Immature natural killer cell (primary cell): ENCODE results near the gene CPM. TPM values are rescaled to one million over a fixed set of nuclear protein-coding genes. Genes with fewer than 3 reads are reported as not detected.

Experiments used
- DNase-seq, 3 donors: peaks; one replicate each; pipeline ENCODE4 v3.0.0; 2022; ENCODE audit warnings: mixed read lengths in 1 of 3
- H3K27ac Mint-ChIP-seq, 6 donors: one replicate each; pipeline ENCODE4 v1.8.0; 2020; ENCODE audit warnings: mixed read lengths in 6 of 6, mild to moderate bottlenecking in 5 of 6, inconsistent platforms in 4 of 6, moderate library complexity in 3 of 6
- H3K27me3 Mint-ChIP-seq, 3 donors: one replicate each; pipeline ENCODE4 v1.8.0; 2020 to 2021; ENCODE audit warnings: low read depth in 3 of 3, mild to moderate bottlenecking in 3 of 3, mixed read lengths in 3 of 3, moderate library complexity in 3 of 3, inconsistent platforms in 1 of 3
- H3K36me3 Mint-ChIP-seq, 3 donors: one replicate each; pipeline ENCODE4 v1.8.0; 2020; ENCODE audit warnings: mixed read lengths in 3 of 3, inconsistent platforms in 2 of 3, mild to moderate bottlenecking in 2 of 3
- H3K4me1 Mint-ChIP-seq, 2 donors: one replicate each; pipeline ENCODE4 v1.8.0; 2020; ENCODE audit warnings: inconsistent platforms in 2 of 2, mild to moderate bottlenecking in 2 of 2, mixed read lengths in 2 of 2, moderate library complexity in 1 of 2
- H3K4me3 Mint-ChIP-seq, 5 donors: one replicate each; pipeline ENCODE4 v1.8.0; 2020; ENCODE audit warnings: mild to moderate bottlenecking in 5 of 5, mixed read lengths in 5 of 5, inconsistent platforms in 3 of 5, moderate library complexity in 3 of 5
- H3K9me3 Mint-ChIP-seq, 6 donors: one replicate each; pipeline ENCODE4 v1.8.0; 2020; ENCODE audit warnings: mild to moderate bottlenecking in 6 of 6, mixed read lengths in 6 of 6, inconsistent platforms in 4 of 6, moderate library complexity in 3 of 6
- polyA plus RNA-seq, 3 donors: library from polyadenylated mRNA; unstranded; fragments of 300-500 nt; fragmentation: Illumina TruSeq; gene quantifications; one replicate each; pipeline ENCODE4 v1.2.3, GENCODE V29; 2021

CPM gene
- polyA plus RNA-seq, 3 donors from 2014 or later, result 0.06 to 0.69 TPM; not detected in 1

GRCh38 chr12:68963856-68964745, 31.1 kb upstream of the CPM start:
- Mint-ChIP-seq H3K27ac (no peak overlapping the region), H3K4me1 (no peaks in the 10 kb centered on the region), H3K36me3 (no peaks in the 10 kb centered on the region), H3K9me3 (no peaks in the 10 kb centered on the region), H3K27me3 (peaks cover 0 to 3% (median 0%) of the 10 kb centered on the region in 3 donors), H3K4me3 (no peak overlapping the region)
- DNase-seq, result no peak

- H3K36me3 Mint-ChIP-seq, result no peaks in the 10 kb centered on the region
- H3K27ac Mint-ChIP-seq, result no peak overlapping the region
- peaks cover 0 to 3% (median 1%) of the 10 kb centered on the region in 3 donors for H3K27me3 Mint-ChIP-seq
- peaks cover 7 to 9% of the 10 kb centered on the region in 2 donors for H3K4me1 Mint-ChIP-seq
- H3K4me3 Mint-ChIP-seq, result no peak overlapping the region
- no peaks in the 10 kb centered on the region for H3K9me3 Mint-ChIP-seq
- DNase-seq, result no peak
Measured at GRCh38 chr12:68962877-68963855, 30.2 kb upstream of the CPM start.

GRCh38 chr12:68959891-68960464, 27.0 kb upstream of the CPM start:
- DNase-seq, result no peak
- H3K27me3 Mint-ChIP-seq, result peaks cover 0 to 3% (median 3%) of the 10 kb centered on the region in 3 donors
- no peaks in the 10 kb centered on the region for H3K36me3 Mint-ChIP-seq
- H3K27ac Mint-ChIP-seq, result no peak overlapping the region
- no peak overlapping the region for H3K4me3 Mint-ChIP-seq
- no peaks in the 10 kb centered on the region for H3K9me3 Mint-ChIP-seq
- H3K4me1 Mint-ChIP-seq, result peaks cover 8 to 11% of the 10 kb centered on the region in 2 donors

GRCh38 chr12:68959143-68959858, 26.3 kb upstream of the CPM start:
- no peak overlapping the region for H3K4me3 Mint-ChIP-seq
- H3K36me3 Mint-ChIP-seq, result no peaks in the 10 kb centered on the region
- H3K9me3 Mint-ChIP-seq, result no peaks in the 10 kb centered on the region
- peaks cover 0 to 3% (median 3%) of the 10 kb centered on the region in 3 donors for H3K27me3 Mint-ChIP-seq
- H3K27ac Mint-ChIP-seq, result no peak overlapping the region
- H3K4me1 Mint-ChIP-seq, result peaks cover 8 to 11% of the 10 kb centered on the region in 2 donors
- no peak for DNase-seq

GRCh38 chr12:68958322-68958721, 25.4 kb upstream of the CPM start:
- Mint-ChIP-seq H3K4me1 (peaks cover 8 to 11% of the 10 kb centered on the region in 2 donors), H3K9me3 (no peaks in the 10 kb centered on the region), H3K36me3 (no peaks in the 10 kb centered on the region), H3K27ac (no peak overlapping the region), H3K4me3 (peak overlapping the region in 1 of 5 donors; percentile 4), H3K27me3 (peaks cover 0 to 3% (median 0%) of the 10 kb centered on the region in 3 donors)
- no peak for DNase-seq

GRCh38 chr12:68957273-68957672, 24.3 kb upstream of the CPM start:
- no peaks in the 10 kb centered on the region for H3K36me3 Mint-ChIP-seq
- no peak overlapping the region for H3K27ac Mint-ChIP-seq
- H3K4me1 Mint-ChIP-seq, result peaks cover 8 to 11% of the 10 kb centered on the region in 2 donors
- H3K4me3 Mint-ChIP-seq, result no peak overlapping the region
- DNase-seq, result no peak
- H3K27me3 Mint-ChIP-seq, result peaks cover 0 to 3% (median 0%) of the 10 kb centered on the region in 3 donors
- H3K9me3 Mint-ChIP-seq, result no peaks in the 10 kb centered on the region

GRCh38 chr12:68956466-68956865, 23.5 kb upstream of the CPM start:
- peaks cover 8 to 11% of the 10 kb centered on the region in 2 donors for H3K4me1 Mint-ChIP-seq
- no peak for DNase-seq
- H3K4me3 Mint-ChIP-seq, result no peak overlapping the region
- H3K27me3 Mint-ChIP-seq, result peaks cover 0 to 3% (median 0%) of the 10 kb centered on the region in 3 donors
- no peaks in the 10 kb centered on the region for H3K9me3 Mint-ChIP-seq
- no peaks in the 10 kb centered on the region for H3K36me3 Mint-ChIP-seq
- H3K27ac Mint-ChIP-seq, result no peak overlapping the region

- no peak overlapping the region for H3K4me3 Mint-ChIP-seq
- no peaks in the 10 kb centered on the region for H3K9me3 Mint-ChIP-seq
Measured at GRCh38 chr12:68954811-68955210, 21.8 kb upstream of the CPM start.

GRCh38 chr12:68953536-68953935, 20.6 kb upstream of the CPM start:
- no peak for DNase-seq
- no peak overlapping the region for H3K27ac Mint-ChIP-seq
- no peak overlapping the region for H3K4me3 Mint-ChIP-seq
- peaks cover 0 to 3% (median 2%) of the 10 kb centered on the region in 3 donors for H3K27me3 Mint-ChIP-seq
- H3K36me3 Mint-ChIP-seq, result no peaks in the 10 kb centered on the region
- H3K4me1 Mint-ChIP-seq, result peaks cover 5 to 6% of the 10 kb centered on the region in 2 donors
- H3K9me3 Mint-ChIP-seq, result no peaks in the 10 kb centered on the region

More at GRCh38 chr12:68954811-68955210, 21.8 kb upstream of the CPM start:
- H3K27ac Mint-ChIP-seq, result no peak overlapping the region
- peaks cover 0 to 3% (median 1%) of the 10 kb centered on the region in 3 donors for H3K27me3 Mint-ChIP-seq
- peaks cover 8 to 11% of the 10 kb centered on the region in 2 donors for H3K4me1 Mint-ChIP-seq
- DNase-seq, result no peak
- H3K36me3 Mint-ChIP-seq, result no peaks in the 10 kb centered on the region

- DNase-seq, result no peak
Measured at GRCh38 chr12:68951652-68952051, 18.7 kb upstream of the CPM start.

GRCh38 chr12:68950511-68950910, 17.5 kb upstream of the CPM start:
- Mint-ChIP-seq H3K27ac (no peak overlapping the region), H3K27me3 (peaks cover 0 to 2% (median 0%) of the 10 kb centered on the region in 3 donors), H3K4me1 (no peaks in the 10 kb centered on the region)

More at GRCh38 chr12:68951652-68952051, 18.7 kb upstream of the CPM start:
- Mint-ChIP-seq H3K4me3 (no peak overlapping the region), H3K27me3 (peaks cover 0 to 2% (median 2%) of the 10 kb centered on the region in 3 donors), H3K9me3 (no peaks in the 10 kb centered on the region), H3K36me3 (no peaks in the 10 kb centered on the region), H3K4me1 (no peaks in the 10 kb centered on the region), H3K27ac (no peak overlapping the region)

GRCh38 chr12:68945255-68945654, 12.3 kb upstream of the CPM start:
- DNase-seq, result no peak
- H3K4me3 Mint-ChIP-seq, result no peak overlapping the region
- H3K36me3 Mint-ChIP-seq, result no peaks in the 10 kb centered on the region
- H3K4me1 Mint-ChIP-seq, result no peaks in the 10 kb centered on the region
- H3K9me3 Mint-ChIP-seq, result no peaks in the 10 kb centered on the region
- peaks cover 3 to 4% (median 3%) of the 10 kb centered on the region in 3 donors for H3K27me3 Mint-ChIP-seq
- H3K27ac Mint-ChIP-seq, result no peak overlapping the region

More at GRCh38 chr12:68950511-68950910, 17.5 kb upstream of the CPM start:
- Mint-ChIP-seq H3K9me3 (no peaks in the 10 kb centered on the region), H3K4me3 (no peak overlapping the region), H3K36me3 (no peaks in the 10 kb centered on the region)
- DNase-seq, result no peak
